WTC11 (cell line): ENCODE measurements around the gene STAT3. TPM values are rescaled to one million over a fixed set of nuclear protein-coding genes. Genes with fewer than 3 reads are reported as not detected.

Source experiments
- ATAC-seq: fragments of 200-7000 bp; cut with Tn5 transposase; 2 replicates; pipeline ENCODE4 v1.10.0; 2021; ENCODE audit warnings: mild to moderate bottlenecking, moderate library complexity
- CTCF ChIA-PET: fragments of 300-600 bp; sonication (Branson Sonifier 250); formaldehyde crosslinking; loops from one replicate; lab custom pipeline; 2021; ENCODE audit warnings: antibody characterized with exemption; lab: Charles Lee
- POLR2A ChIA-PET: fragments of 350-600 bp; sonication (Branson Sonifier 250); formaldehyde crosslinking; loops from one replicate; lab custom pipeline; 2021; ENCODE audit warnings: antibody characterized with exemption; lab: Charles Lee
- DNase-seq: peaks from one replicate; pipeline ENCODE4 v3.0.0; 2021; ENCODE audit warnings: low spot score
- H3K27ac Mint-ChIP-seq: 2 replicates; pipeline ENCODE4 v1.8.0; 2021; ENCODE audit warnings: mixed read lengths
- H3K27me3 Mint-ChIP-seq: 2 replicates; pipeline ENCODE4 v1.8.0; 2021; ENCODE audit warnings: low read depth, mild to moderate bottlenecking, moderate library complexity, mixed read lengths
- H3K36me3 Mint-ChIP-seq: 2 replicates; pipeline ENCODE4 v1.8.0; 2021; ENCODE audit warnings: mixed read lengths
- H3K4me1 Mint-ChIP-seq: 2 replicates; pipeline ENCODE4 v1.8.0; 2022; ENCODE audit warnings: mixed read lengths
- H3K4me3 Mint-ChIP-seq: 2 replicates; pipeline ENCODE4 v1.8.0; 2021; ENCODE audit warnings: mild to moderate bottlenecking, moderate library complexity, mixed read lengths
- H3K9me3 Mint-ChIP-seq: 2 replicates; pipeline ENCODE4 v1.8.0; 2021; ENCODE audit warnings: mixed read lengths
- ARID4B ChIP-seq: sonication (generic); formaldehyde crosslinking; IDR thresholded peaks from 2 replicates; pipeline ENCODE4 v1.8.0; 2023; ENCODE audit warnings: missing genetic modification reagents, mild to moderate bottlenecking, borderline replicate concordance
- ATF1 ChIP-seq: sonication (generic); formaldehyde crosslinking; IDR thresholded peaks from 2 replicates; pipeline ENCODE4 v1.8.1; 2023; ENCODE audit warnings: mild to moderate bottlenecking, moderate library complexity, missing genetic modification reagents
- ATF2 ChIP-seq: sonication (generic); formaldehyde crosslinking; IDR thresholded peaks from 2 replicates; pipeline ENCODE4 v1.8.1; 2022; ENCODE audit warnings: low read depth, missing genetic modification reagents, borderline replicate concordance
- E2F1 ChIP-seq: sonication (generic); formaldehyde crosslinking; IDR thresholded peaks from 2 replicates; pipeline ENCODE4 v1.8.0; 2022; ENCODE audit warnings: mild to moderate bottlenecking, missing genetic modification reagents
- E2F4 ChIP-seq: sonication (generic); formaldehyde crosslinking; IDR thresholded peaks from 2 replicates; pipeline ENCODE4 v1.8.1; 2022; ENCODE audit warnings: low read depth, mild to moderate bottlenecking, moderate library complexity, missing genetic modification reagents, borderline replicate concordance
- E2F5 ChIP-seq: sonication (generic); formaldehyde crosslinking; IDR thresholded peaks from 2 replicates; pipeline ENCODE4 v1.8.1; 2022; ENCODE audit warnings: mild to moderate bottlenecking, moderate library complexity, missing genetic modification reagents
- ETV6 ChIP-seq: sonication (generic); formaldehyde crosslinking; IDR thresholded peaks from 2 replicates; pipeline ENCODE4 v1.8.1; 2022; ENCODE audit warnings: mild to moderate bottlenecking, missing genetic modification reagents
- FOXJ3 ChIP-seq: sonication (generic); formaldehyde crosslinking; IDR thresholded peaks from 2 replicates; pipeline ENCODE4 v1.9.0; 2021; ENCODE audit warnings: missing genetic modification reagents, mild to moderate bottlenecking, borderline replicate concordance
- FOXP4 ChIP-seq: sonication (generic); formaldehyde crosslinking; IDR thresholded peaks from 2 replicates; pipeline ENCODE4 v1.8.0; 2022; ENCODE audit warnings: mild to moderate bottlenecking, missing genetic modification reagents
- GABPB1 ChIP-seq: sonication (generic); formaldehyde crosslinking; IDR thresholded peaks from 2 replicates; pipeline ENCODE4 v1.8.1; 2023; ENCODE audit warnings: mild to moderate bottlenecking, missing genetic modification reagents
- NFATC4 ChIP-seq: fragments of 250-450 bp; sonication (Bioruptor Pico); IDR thresholded peaks from 2 replicates; pipeline ENCODE4 v1.9.0; 2021; ENCODE audit warnings: mild to moderate bottlenecking
- OVOL2 ChIP-seq: fragments of 250-450 bp; sonication (Bioruptor Pico); IDR thresholded peaks from 2 replicates; pipeline ENCODE4 v1.9.0; 2021; ENCODE audit warnings: mild to moderate bottlenecking, borderline replicate concordance
- PREB ChIP-seq: sonication (generic); formaldehyde crosslinking; IDR thresholded peaks from 2 replicates; pipeline ENCODE4 v1.8.1; 2022; ENCODE audit warnings: mild to moderate bottlenecking, missing genetic modification reagents, moderate library complexity, borderline replicate concordance
- PRRX2 ChIP-seq: fragments of 250-450 bp; sonication (Bioruptor Pico); IDR thresholded peaks from 2 replicates; pipeline ENCODE4 v1.8.0; 2021; ENCODE audit warnings: mild to moderate bottlenecking
- ZNF121 ChIP-seq: sonication (generic); formaldehyde crosslinking; IDR thresholded peaks from 2 replicates; pipeline ENCODE4 v1.8.0; 2023; ENCODE audit warnings: missing genetic modification reagents
- ZNF425 ChIP-seq: fragments of 250-450 bp; sonication (Bioruptor Pico); conservative IDR thresholded peaks from 2 replicates; pipeline ENCODE4 v1.9.0; 2021; ENCODE audit warnings: mild to moderate bottlenecking
- total RNA-seq: library from RNA; stranded (reverse); gene quantifications from 3 replicates; pipeline ENCODE4 v1.2.3, GENCODE V29; 2021

Gene STAT3
- total RNA-seq, 1 experiment from 2014 or later: 98.0 TPM

- no peak for TF ChIP-seq E2F5 (CRISPR knock-in tag)
- TF ChIP-seq, all 79 proteins: peak for 0
These were observed 120.0 kb downstream of the STAT3 start (continued) for GRCh38 chr17:42268236-42268635.

GRCh38 chr17:42266918-42267766 is 121.1 kb downstream of the STAT3 start:
- ChIA-PET CTCF (no interaction called here), POLR2A (no interaction called here)
- no peak for DNase-seq
- no peak overlapping the region for H3K4me3 Mint-ChIP-seq
- no peaks in the 10 kb centered on the region for H3K27me3 Mint-ChIP-seq
- TF ChIP-seq GABPB1 (CRISPR knock-in tag): peak; percentile 26; the same call in 1 of the 2 replicates
- no peak for TF ChIP-seq ETV6 (CRISPR knock-in tag)
- TF ChIP-seq, all 79 proteins: peak for 1
- no peak overlapping the region for H3K27ac Mint-ChIP-seq
- ATAC-seq: no peak
- H3K4me1 Mint-ChIP-seq: peaks cover 16% of the 10 kb centered on the region
- H3K9me3 Mint-ChIP-seq: no peaks in the 10 kb centered on the region
- 0 out of 2 replicates have a peak, but pooled peaks cover 7% of the 10 kb centered on the region for H3K36me3 Mint-ChIP-seq

GRCh38 chr17:42266462-42266861 is 121.8 kb downstream of the STAT3 start:
- ATAC-seq: no peak
- Mint-ChIP-seq H3K9me3 (no peaks in the 10 kb centered on the region), H3K4me1 (peaks cover 9% of the 10 kb centered on the region), H3K36me3 (0 out of 2 replicates have a peak, but pooled peaks cover 7% of the 10 kb centered on the region), H3K27me3 (no peaks in the 10 kb centered on the region), H3K4me3 (no peak overlapping the region), H3K27ac (no peak overlapping the region)
- POLR2A ChIA-PET: no interaction called here
- DNase-seq: no peak
- CTCF ChIA-PET: no interaction called here
- TF ChIP-seq OVOL2 (CRISPR knock-in tag) (no peak), ARID4B (no peak), ATF1 (CRISPR knock-in tag) (no peak), ZNF425 (CRISPR knock-in tag) (no peak), NFATC4 (CRISPR knock-in tag) (no peak), FOXJ3 (CRISPR knock-in tag) (no peak), FOXP4 (no peak), ATF2 (CRISPR knock-in tag) (no peak), E2F1 (no peak), PRRX2 (no peak), ZNF121 (CRISPR knock-in tag) (no peak), PREB (CRISPR knock-in tag) (no peak), E2F4 (no peak)
